Measurements from ENCODE around the gene CFAP299.
"Not testable (repeated sequence)": the region's sequence is repeated elsewhere in the genome, so short reads cannot be mapped to it uniquely, and the experiment has no call there.

The CFAP299 gene

GRCh38 chr4:80614319-80614718, 278.8 kb downstream of the CFAP299 start:
- Histone ChIP-seq H3K4me1 (ENCODE audit: control insufficient read depth, low read depth, low read length) (no peaks in the 10 kb centered on the region), H3K27me3 (ENCODE audit: control insufficient read depth, insufficient read depth, low read length) (no peaks in the 10 kb centered on the region), H3K27ac (ENCODE audit: low read length) (no peak overlapping the region), H3K4me3 (ENCODE audit: low read length) (no peak overlapping the region), H3K9ac (ENCODE audit: low read length) (no peak overlapping the region), H3K36me3 (ENCODE audit: control insufficient read depth, low read depth, low read length) (no peaks in the 10 kb centered on the region), H3K9me3 (ENCODE audit: control insufficient read depth, low read depth, low read length) (no peaks in the 10 kb centered on the region)

GRCh38 chr4:80615099-80615498, 279.6 kb downstream of the CFAP299 start:
- no peaks in the 10 kb centered on the region for H3K9me3 ChIP-seq (ENCODE audit: control insufficient read depth, low read depth, low read length)
- H3K27me3 ChIP-seq (ENCODE audit: control insufficient read depth, insufficient read depth, low read length), result no peaks in the 10 kb centered on the region
- no peak overlapping the region for H3K4me3 ChIP-seq (ENCODE audit: low read length)
- no peak overlapping the region for H3K27ac ChIP-seq (ENCODE audit: low read length)
- no peaks in the 10 kb centered on the region for H3K4me1 ChIP-seq (ENCODE audit: control insufficient read depth, low read depth, low read length)
- H3K36me3 ChIP-seq (ENCODE audit: control insufficient read depth, low read depth, low read length), result no peaks in the 10 kb centered on the region
- no peak overlapping the region for H3K9ac ChIP-seq (ENCODE audit: low read length)

GRCh38 chr4:80619070-80619674, 283.6 kb downstream of the CFAP299 start:
- Histone ChIP-seq H3K27ac (ENCODE audit: low read length) (no peak overlapping the region), H3K36me3 (ENCODE audit: control insufficient read depth, low read depth, low read length) (no peaks in the 10 kb centered on the region), H3K9me3 (ENCODE audit: control insufficient read depth, low read depth, low read length) (no peaks in the 10 kb centered on the region), H3K4me3 (ENCODE audit: low read length) (no peak overlapping the region), H3K4me1 (ENCODE audit: control insufficient read depth, low read depth, low read length) (no peaks in the 10 kb centered on the region), H3K9ac (ENCODE audit: low read length) (no peak overlapping the region), H3K27me3 (ENCODE audit: control insufficient read depth, insufficient read depth, low read length) (no peaks in the 10 kb centered on the region)

GRCh38 chr4:80631861-80632260, 296.3 kb downstream of the CFAP299 start:
- Histone ChIP-seq H3K4me3 (ENCODE audit: low read length) (no peak overlapping the region), H3K9ac (ENCODE audit: low read length) (no peak overlapping the region), H3K27ac (ENCODE audit: low read length) (no peak overlapping the region), H3K27me3 (ENCODE audit: control insufficient read depth, insufficient read depth, low read length) (no peaks in the 10 kb centered on the region), H3K4me1 (ENCODE audit: control insufficient read depth, low read depth, low read length) (no peaks in the 10 kb centered on the region), H3K9me3 (ENCODE audit: control insufficient read depth, low read depth, low read length) (peaks cover 4% of the 10 kb centered on the region), H3K36me3 (ENCODE audit: control insufficient read depth, low read depth, low read length) (no peaks in the 10 kb centered on the region)

GRCh38 chr4:80637190-80637589, 301.7 kb downstream of the CFAP299 start:
- Histone ChIP-seq H3K4me1 (ENCODE audit: control insufficient read depth, low read depth, low read length) (no peaks in the 10 kb centered on the region), H3K27ac (ENCODE audit: low read length) (no peak overlapping the region), H3K9me3 (ENCODE audit: control insufficient read depth, low read depth, low read length) (no peaks in the 10 kb centered on the region), H3K27me3 (ENCODE audit: control insufficient read depth, insufficient read depth, low read length) (no peaks in the 10 kb centered on the region), H3K4me3 (ENCODE audit: low read length) (no peak overlapping the region), H3K9ac (ENCODE audit: low read length) (no peak overlapping the region), H3K36me3 (ENCODE audit: control insufficient read depth, low read depth, low read length) (no peaks in the 10 kb centered on the region)

GRCh38 chr4:80646061-80646460, 310.5 kb downstream of the CFAP299 start:
- no peaks in the 10 kb centered on the region for H3K36me3 ChIP-seq (ENCODE audit: control insufficient read depth, low read depth, low read length)
- H3K9ac ChIP-seq (ENCODE audit: low read length), result no peak overlapping the region
- no peak overlapping the region for H3K4me3 ChIP-seq (ENCODE audit: low read length)
- H3K4me1 ChIP-seq (ENCODE audit: control insufficient read depth, low read depth, low read length), result peaks cover 3% of the 10 kb centered on the region
- H3K27me3 ChIP-seq (ENCODE audit: control insufficient read depth, insufficient read depth, low read length), result no peaks in the 10 kb centered on the region
- H3K9me3 ChIP-seq (ENCODE audit: control insufficient read depth, low read depth, low read length), result no peaks in the 10 kb centered on the region
- H3K27ac ChIP-seq (ENCODE audit: low read length), result no peak overlapping the region

- no peaks in the 10 kb centered on the region for H3K4me1 ChIP-seq (ENCODE audit: control insufficient read depth, low read depth, low read length)
- no peak overlapping the region for H3K4me3 ChIP-seq (ENCODE audit: low read length)
- H3K9ac ChIP-seq (ENCODE audit: low read length), result no peak overlapping the region
- no peak overlapping the region for H3K27ac ChIP-seq (ENCODE audit: low read length)
- no peaks in the 10 kb centered on the region for H3K27me3 ChIP-seq (ENCODE audit: control insufficient read depth, insufficient read depth, low read length)
- H3K9me3 ChIP-seq (ENCODE audit: control insufficient read depth, low read depth, low read length), result no peaks in the 10 kb centered on the region
- no peaks in the 10 kb centered on the region for H3K36me3 ChIP-seq (ENCODE audit: control insufficient read depth, low read depth, low read length)
Measured at GRCh38 chr4:80655662-80656061, 320.1 kb downstream of the CFAP299 start.

GRCh38 chr4:80670118-80670517, 334.6 kb downstream of the CFAP299 start:
- not testable (repeated sequence) for H3K4me1 ChIP-seq (ENCODE audit: control insufficient read depth, low read depth, low read length); H3K9me3 ChIP-seq (ENCODE audit: control insufficient read depth, low read depth, low read length); H3K27ac ChIP-seq (ENCODE audit: low read length); H3K4me3 ChIP-seq (ENCODE audit: low read length); H3K9ac ChIP-seq (ENCODE audit: low read length); H3K36me3 ChIP-seq (ENCODE audit: control insufficient read depth, low read depth, low read length); H3K27me3 ChIP-seq (ENCODE audit: control insufficient read depth, insufficient read depth, low read length)

- no peak overlapping the region for H3K27ac ChIP-seq (ENCODE audit: low read length)
- no peak overlapping the region for H3K4me3 ChIP-seq (ENCODE audit: low read length)
- H3K4me1 ChIP-seq (ENCODE audit: control insufficient read depth, low read depth, low read length), result no peaks in the 10 kb centered on the region
- H3K9me3 ChIP-seq (ENCODE audit: control insufficient read depth, low read depth, low read length), result no peaks in the 10 kb centered on the region
- no peaks in the 10 kb centered on the region for H3K36me3 ChIP-seq (ENCODE audit: control insufficient read depth, low read depth, low read length)
- no peak overlapping the region for H3K9ac ChIP-seq (ENCODE audit: low read length)
- no peaks in the 10 kb centered on the region for H3K27me3 ChIP-seq (ENCODE audit: control insufficient read depth, insufficient read depth, low read length)
Measured at GRCh38 chr4:80678413-80678812, 342.9 kb downstream of the CFAP299 start.

GRCh38 chr4:80680934-80681333, 345.4 kb downstream of the CFAP299 start:
- H3K9me3 ChIP-seq (ENCODE audit: control insufficient read depth, low read depth, low read length), result no peaks in the 10 kb centered on the region
- H3K27ac ChIP-seq (ENCODE audit: low read length), result no peak overlapping the region
- no peak overlapping the region for H3K9ac ChIP-seq (ENCODE audit: low read length)
- no peaks in the 10 kb centered on the region for H3K4me1 ChIP-seq (ENCODE audit: control insufficient read depth, low read depth, low read length)
- H3K36me3 ChIP-seq (ENCODE audit: control insufficient read depth, low read depth, low read length), result no peaks in the 10 kb centered on the region
- no peaks in the 10 kb centered on the region for H3K27me3 ChIP-seq (ENCODE audit: control insufficient read depth, insufficient read depth, low read length)
- no peak overlapping the region for H3K4me3 ChIP-seq (ENCODE audit: low read length)

GRCh38 chr4:80685214-80685613, 349.7 kb downstream of the CFAP299 start:
- Histone ChIP-seq H3K36me3 (ENCODE audit: control insufficient read depth, low read depth, low read length) (no peaks in the 10 kb centered on the region), H3K4me3 (ENCODE audit: low read length) (no peak overlapping the region), H3K27me3 (ENCODE audit: control insufficient read depth, insufficient read depth, low read length) (no peaks in the 10 kb centered on the region), H3K27ac (ENCODE audit: low read length) (no peak overlapping the region), H3K9ac (ENCODE audit: low read length) (no peak overlapping the region), H3K9me3 (ENCODE audit: control insufficient read depth, low read depth, low read length) (no peaks in the 10 kb centered on the region), H3K4me1 (ENCODE audit: control insufficient read depth, low read depth, low read length) (no peaks in the 10 kb centered on the region)

GRCh38 chr4:80687736-80688135, 352.2 kb downstream of the CFAP299 start:
- not testable (repeated sequence) for H3K4me1 ChIP-seq (ENCODE audit: control insufficient read depth, low read depth, low read length); H3K9me3 ChIP-seq (ENCODE audit: control insufficient read depth, low read depth, low read length); H3K4me3 ChIP-seq (ENCODE audit: low read length); H3K27me3 ChIP-seq (ENCODE audit: control insufficient read depth, insufficient read depth, low read length); H3K9ac ChIP-seq (ENCODE audit: low read length); H3K36me3 ChIP-seq (ENCODE audit: control insufficient read depth, low read depth, low read length); H3K27ac ChIP-seq (ENCODE audit: low read length)

Data from iPS-18a (cell line).